HG03439 (cell line): ENCODE data around the gene ADAM22.
A peak's percentile ranks its signal among the peaks of the same experiment; 100 is the strongest.
"Not testable (repeated sequence)": the region's sequence is repeated elsewhere in the genome, so short reads cannot be mapped to it uniquely, and the experiment has no call there.

Source experiments
- ATAC-seq: cut with Tn5 transposase; IDR thresholded peaks from one replicate; pipeline ENCODE4 v1.9.1; 2021; ENCODE audit warnings: mild to moderate bottlenecking, moderate library complexity; ENCODE audit not compliant: unreplicated experiment

ADAM22 gene

GRCh38 chr7:87933953-87934698, at the start of gene ADAM22:
Gene ADAM22, plus strand, starts transcription at chr7:87934251. Its CDS starts 215 bp downstream, at chr7:87934466.
- peak; percentile 97 for ATAC-seq

- ATAC-seq: no peak
Observed at GRCh38 chr7:87885018-87885417, 49.0 kb upstream of the ADAM22 start.

- no peak for ATAC-seq
Observed at GRCh38 chr7:87886875-87887274, 47.2 kb upstream of the ADAM22 start.

GRCh38 chr7:87895363-87895762, 38.7 kb upstream of the ADAM22 start:
- ATAC-seq: no peak

- no peak for ATAC-seq
Observed at GRCh38 chr7:87899255-87899654, 34.8 kb upstream of the ADAM22 start.

- ATAC-seq: not testable (repeated sequence)
Observed at GRCh38 chr7:87907136-87907906, 26.7 kb upstream of the ADAM22 start.

GRCh38 chr7:87908814-87909213, 25.2 kb upstream of the ADAM22 start:
- not testable (repeated sequence) for ATAC-seq

- no peak for ATAC-seq
Observed at GRCh38 chr7:87912121-87912520, 21.9 kb upstream of the ADAM22 start.

- ATAC-seq: no peak
Observed at GRCh38 chr7:87918740-87919139, 15.3 kb upstream of the ADAM22 start.

- no peak for ATAC-seq
Observed at GRCh38 chr7:87919875-87920274, 14.2 kb upstream of the ADAM22 start.

- no peak for ATAC-seq
Observed at GRCh38 chr7:87920578-87920977, 13.5 kb upstream of the ADAM22 start.

GRCh38 chr7:87922759-87923395, 11.2 kb upstream of the ADAM22 start:
- ATAC-seq: not testable (repeated sequence)

- ATAC-seq: peak; percentile 98
Observed at GRCh38 chr7:87926581-87927461, 7.2 kb upstream of the ADAM22 start.

- ATAC-seq: no peak
Observed at GRCh38 chr7:87933605-87933952, 472 bp upstream of the ADAM22 start.

- no peak for ATAC-seq
Observed at GRCh38 chr7:87934699-87935383, 790 bp downstream of the ADAM22 start.

GRCh38 chr7:87935384-87935706, 1.3 kb downstream of the ADAM22 start:
- no peak for ATAC-seq

- ATAC-seq: no peak
Observed at GRCh38 chr7:87941138-87941537, 7.1 kb downstream of the ADAM22 start.

- ATAC-seq: no peak
Observed at GRCh38 chr7:87944547-87944946, 10.5 kb downstream of the ADAM22 start.

GRCh38 chr7:87945926-87946325, 11.9 kb downstream of the ADAM22 start:
- ATAC-seq: not testable (repeated sequence)

- ATAC-seq: no peak
Observed at GRCh38 chr7:87948371-87948770, 14.3 kb downstream of the ADAM22 start.
